ENCODE measurements around the gene PTAFR.

Gene PTAFR

DNA sequence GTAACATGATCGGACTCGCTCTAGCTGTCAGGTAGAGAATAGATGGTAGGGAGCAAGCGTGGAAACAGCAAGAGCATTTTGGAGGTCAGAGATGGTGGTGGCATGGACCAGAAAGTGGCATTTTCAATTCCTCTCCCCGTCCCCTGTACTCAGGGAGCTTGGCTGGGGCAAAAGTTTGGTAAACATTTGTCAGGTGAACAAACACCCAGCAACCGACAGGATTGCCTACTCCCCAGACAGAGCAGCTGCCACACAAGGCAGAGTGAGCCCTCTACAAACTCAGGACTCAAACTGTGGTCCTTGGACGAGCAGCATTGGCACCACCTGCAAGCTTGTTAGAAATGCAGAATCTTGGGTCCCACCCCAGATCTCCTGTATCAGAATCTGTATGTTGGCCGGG, 14.3 kb downstream of the PTAFR start:
- no peak for ATAC-seq
- TF ChIP-seq ARNTL (CRISPR knock-in tag; IDR thresholded peaks at IDR 0.05; ENCODE audit: borderline replicate concordance, low read depth) (no peak), OSR1 (CRISPR knock-in tag; IDR thresholded peaks at IDR 0.05) (no peak), ZNF8 (CRISPR knock-in tag; IDR thresholded peaks at IDR 0.05) (no peak), ZFP30 (CRISPR knock-in tag; IDR thresholded peaks at IDR 0.05) (no peak), ZC3H10 (CRISPR knock-in tag; IDR thresholded peaks at IDR 0.05) (no peak), GLIS3 (CRISPR knock-in tag; IDR thresholded peaks at IDR 0.05) (no peak), ZNF70 (CRISPR knock-in tag; IDR thresholded peaks at IDR 0.05) (no peak), SNAI2 (CRISPR knock-in tag; IDR thresholded peaks at IDR 0.05) (no peak), CSDC2 (CRISPR knock-in tag; IDR thresholded peaks at IDR 0.05) (no peak), ZFP3 (CRISPR knock-in tag; IDR thresholded peaks at IDR 0.05) (no peak), TCF4 (CRISPR knock-in tag; IDR thresholded peaks at IDR 0.05; ENCODE audit: borderline replicate concordance) (no peak), ESRRG (CRISPR knock-in tag; IDR thresholded peaks at IDR 0.05) (no peak), RARB (CRISPR knock-in tag; IDR thresholded peaks at IDR 0.05) (no peak), ZNF565 (CRISPR knock-in tag; conservative IDR thresholded peaks at IDR 0.05; ENCODE audit: low read depth) (no peak), PPARA (CRISPR knock-in tag; IDR thresholded peaks at IDR 0.05; ENCODE audit: borderline replicate concordance) (no peak)
- TF ChIP-seq, protein P1, sequence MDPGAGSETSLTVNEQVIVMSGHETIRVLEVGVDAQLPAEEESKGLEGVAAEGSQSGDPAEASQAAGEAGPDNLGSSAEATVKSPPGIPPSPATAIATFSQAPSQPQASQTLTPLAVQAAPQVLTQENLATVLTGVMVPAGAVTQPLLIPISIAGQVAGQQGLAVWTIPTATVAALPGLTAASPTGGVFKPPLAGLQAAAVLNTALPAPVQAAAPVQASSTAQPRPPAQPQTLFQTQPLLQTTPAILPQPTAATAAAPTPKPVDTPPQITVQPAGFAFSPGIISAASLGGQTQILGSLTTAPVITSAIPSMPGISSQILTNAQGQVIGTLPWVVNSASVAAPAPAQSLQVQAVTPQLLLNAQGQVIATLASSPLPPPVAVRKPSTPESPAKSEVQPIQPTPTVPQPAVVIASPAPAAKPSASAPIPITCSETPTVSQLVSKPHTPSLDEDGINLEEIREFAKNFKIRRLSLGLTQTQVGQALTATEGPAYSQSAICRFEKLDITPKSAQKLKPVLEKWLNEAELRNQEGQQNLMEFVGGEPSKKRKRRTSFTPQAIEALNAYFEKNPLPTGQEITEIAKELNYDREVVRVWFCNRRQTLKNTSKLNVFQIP (CRISPR knock-in tag; IDR thresholded peaks at IDR 0.05; ENCODE audit: borderline replicate concordance, low read depth): no peak
- TF ChIP-seq, protein P2, sequence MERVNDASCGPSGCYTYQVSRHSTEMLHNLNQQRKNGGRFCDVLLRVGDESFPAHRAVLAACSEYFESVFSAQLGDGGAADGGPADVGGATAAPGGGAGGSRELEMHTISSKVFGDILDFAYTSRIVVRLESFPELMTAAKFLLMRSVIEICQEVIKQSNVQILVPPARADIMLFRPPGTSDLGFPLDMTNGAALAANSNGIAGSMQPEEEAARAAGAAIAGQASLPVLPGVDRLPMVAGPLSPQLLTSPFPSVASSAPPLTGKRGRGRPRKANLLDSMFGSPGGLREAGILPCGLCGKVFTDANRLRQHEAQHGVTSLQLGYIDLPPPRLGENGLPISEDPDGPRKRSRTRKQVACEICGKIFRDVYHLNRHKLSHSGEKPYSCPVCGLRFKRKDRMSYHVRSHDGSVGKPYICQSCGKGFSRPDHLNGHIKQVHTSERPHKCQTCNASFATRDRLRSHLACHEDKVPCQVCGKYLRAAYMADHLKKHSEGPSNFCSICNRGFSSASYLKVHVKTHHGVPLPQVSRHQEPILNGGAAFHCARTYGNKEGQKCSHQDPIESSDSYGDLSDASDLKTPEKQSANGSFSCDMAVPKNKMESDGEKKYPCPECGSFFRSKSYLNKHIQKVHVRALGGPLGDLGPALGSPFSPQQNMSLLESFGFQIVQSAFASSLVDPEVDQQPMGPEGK (CRISPR knock-in tag; IDR thresholded peaks at IDR 0.05; ENCODE audit: borderline replicate concordance): no peak
- TF ChIP-seq, protein P3, sequence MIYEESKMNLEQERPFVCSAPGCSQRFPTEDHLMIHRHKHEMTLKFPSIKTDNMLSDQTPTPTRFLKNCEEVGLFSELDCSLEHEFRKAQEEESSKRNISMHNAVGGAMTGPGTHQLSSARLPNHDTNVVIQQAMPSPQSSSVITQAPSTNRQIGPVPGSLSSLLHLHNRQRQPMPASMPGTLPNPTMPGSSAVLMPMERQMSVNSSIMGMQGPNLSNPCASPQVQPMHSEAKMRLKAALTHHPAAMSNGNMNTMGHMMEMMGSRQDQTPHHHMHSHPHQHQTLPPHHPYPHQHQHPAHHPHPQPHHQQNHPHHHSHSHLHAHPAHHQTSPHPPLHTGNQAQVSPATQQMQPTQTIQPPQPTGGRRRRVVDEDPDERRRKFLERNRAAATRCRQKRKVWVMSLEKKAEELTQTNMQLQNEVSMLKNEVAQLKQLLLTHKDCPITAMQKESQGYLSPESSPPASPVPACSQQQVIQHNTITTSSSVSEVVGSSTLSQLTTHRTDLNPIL (CRISPR knock-in tag; IDR thresholded peaks at IDR 0.05; ENCODE audit: low read depth): no peak
- TF ChIP-seq, protein P4, sequence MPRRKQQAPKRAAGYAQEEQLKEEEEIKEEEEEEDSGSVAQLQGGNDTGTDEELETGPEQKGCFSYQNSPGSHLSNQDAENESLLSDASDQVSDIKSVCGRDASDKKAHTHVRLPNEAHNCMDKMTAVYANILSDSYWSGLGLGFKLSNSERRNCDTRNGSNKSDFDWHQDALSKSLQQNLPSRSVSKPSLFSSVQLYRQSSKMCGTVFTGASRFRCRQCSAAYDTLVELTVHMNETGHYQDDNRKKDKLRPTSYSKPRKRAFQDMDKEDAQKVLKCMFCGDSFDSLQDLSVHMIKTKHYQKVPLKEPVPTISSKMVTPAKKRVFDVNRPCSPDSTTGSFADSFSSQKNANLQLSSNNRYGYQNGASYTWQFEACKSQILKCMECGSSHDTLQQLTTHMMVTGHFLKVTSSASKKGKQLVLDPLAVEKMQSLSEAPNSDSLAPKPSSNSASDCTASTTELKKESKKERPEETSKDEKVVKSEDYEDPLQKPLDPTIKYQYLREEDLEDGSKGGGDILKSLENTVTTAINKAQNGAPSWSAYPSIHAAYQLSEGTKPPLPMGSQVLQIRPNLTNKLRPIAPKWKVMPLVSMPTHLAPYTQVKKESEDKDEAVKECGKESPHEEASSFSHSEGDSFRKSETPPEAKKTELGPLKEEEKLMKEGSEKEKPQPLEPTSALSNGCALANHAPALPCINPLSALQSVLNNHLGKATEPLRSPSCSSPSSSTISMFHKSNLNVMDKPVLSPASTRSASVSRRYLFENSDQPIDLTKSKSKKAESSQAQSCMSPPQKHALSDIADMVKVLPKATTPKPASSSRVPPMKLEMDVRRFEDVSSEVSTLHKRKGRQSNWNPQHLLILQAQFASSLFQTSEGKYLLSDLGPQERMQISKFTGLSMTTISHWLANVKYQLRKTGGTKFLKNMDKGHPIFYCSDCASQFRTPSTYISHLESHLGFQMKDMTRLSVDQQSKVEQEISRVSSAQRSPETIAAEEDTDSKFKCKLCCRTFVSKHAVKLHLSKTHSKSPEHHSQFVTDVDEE (CRISPR knock-in tag; IDR thresholded peaks at IDR 0.05): no peak

DNA sequence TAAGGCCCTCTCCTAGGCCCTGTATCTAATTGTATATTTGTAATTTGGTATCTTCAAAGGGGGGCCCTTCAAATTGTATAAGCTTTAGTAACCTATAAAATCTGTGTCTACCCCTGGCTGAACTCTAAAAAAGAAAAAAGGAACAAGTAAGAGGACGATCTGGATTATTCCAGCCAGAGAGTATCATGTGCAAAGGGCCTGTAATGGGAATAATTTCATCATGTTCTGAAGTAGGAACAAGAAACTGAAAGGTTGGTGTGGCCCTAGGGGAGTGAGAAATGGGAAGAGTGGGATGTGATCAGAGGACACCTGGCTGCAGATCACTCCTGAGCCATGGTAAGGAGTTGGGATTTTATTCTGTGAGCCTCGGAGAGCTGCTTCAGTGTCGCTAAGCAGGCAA, 14.7 kb downstream of the PTAFR start:
- no peak for ATAC-seq
- TF ChIP-seq TOX (CRISPR knock-in tag; IDR thresholded peaks at IDR 0.05; ENCODE audit: borderline replicate concordance) (no peak), ZNF70 (CRISPR knock-in tag; IDR thresholded peaks at IDR 0.05) (no peak), SNAI2 (CRISPR knock-in tag; IDR thresholded peaks at IDR 0.05) (no peak), RARB (CRISPR knock-in tag; IDR thresholded peaks at IDR 0.05) (no peak), GLIS3 (CRISPR knock-in tag; IDR thresholded peaks at IDR 0.05) (no peak)

DNA sequence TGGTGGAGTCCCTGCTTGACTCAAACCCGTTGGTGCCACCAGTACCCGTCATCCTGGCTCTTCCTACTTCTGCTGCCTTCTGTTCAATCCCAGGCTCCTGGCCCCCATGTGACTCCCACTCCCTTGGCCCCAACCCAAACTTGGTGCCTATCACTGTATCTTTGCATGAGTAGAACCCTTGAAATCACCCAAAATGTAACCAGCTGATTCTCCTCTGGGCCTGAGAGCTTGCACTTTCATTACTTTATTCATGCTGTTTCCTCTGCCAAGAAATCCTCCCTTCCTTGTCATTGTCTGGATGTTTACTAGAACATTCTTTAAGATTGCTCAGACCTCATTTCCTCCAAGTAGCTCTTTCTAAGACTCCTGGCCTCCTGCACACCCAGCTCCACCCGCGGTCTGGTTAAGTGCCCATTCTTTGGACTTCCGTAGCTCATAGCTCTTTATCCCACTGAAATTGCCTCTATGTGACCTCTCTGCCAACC, 15.7 kb downstream of the PTAFR start:
- ATAC-seq: no peak
- TF ChIP-seq ZNF8 (CRISPR knock-in tag; IDR thresholded peaks at IDR 0.05): no peak
- TF ChIP-seq OSR1 (CRISPR knock-in tag; IDR thresholded peaks at IDR 0.05): no peak
- TF ChIP-seq ESRRG (CRISPR knock-in tag; IDR thresholded peaks at IDR 0.05): no peak
- no peak for TF ChIP-seq BACH2 (CRISPR knock-in tag; IDR thresholded peaks at IDR 0.05; ENCODE audit: borderline replicate concordance)
- TF ChIP-seq ZNF565 (CRISPR knock-in tag; conservative IDR thresholded peaks at IDR 0.05; ENCODE audit: low read depth): no peak
- TF ChIP-seq ZNF70 (CRISPR knock-in tag; IDR thresholded peaks at IDR 0.05): no peak
- TF ChIP-seq ARNTL (CRISPR knock-in tag; IDR thresholded peaks at IDR 0.05; ENCODE audit: borderline replicate concordance, low read depth): no peak
- no peak for TF ChIP-seq CSDC2 (CRISPR knock-in tag; IDR thresholded peaks at IDR 0.05)
- no peak for TF ChIP-seq ZC3H10 (CRISPR knock-in tag; IDR thresholded peaks at IDR 0.05)
- no peak for TF ChIP-seq PPARA (CRISPR knock-in tag; IDR thresholded peaks at IDR 0.05; ENCODE audit: borderline replicate concordance)
- TF ChIP-seq, protein P4 (CRISPR knock-in tag; IDR thresholded peaks at IDR 0.05): no peak
- TF ChIP-seq ZFP30 (CRISPR knock-in tag; IDR thresholded peaks at IDR 0.05): no peak
- TF ChIP-seq, protein P1 (CRISPR knock-in tag; IDR thresholded peaks at IDR 0.05; ENCODE audit: borderline replicate concordance, low read depth): no peak
- TF ChIP-seq ISL1 (CRISPR knock-in tag; IDR thresholded peaks at IDR 0.05): no peak
- TF ChIP-seq TOX (CRISPR knock-in tag; IDR thresholded peaks at IDR 0.05; ENCODE audit: borderline replicate concordance): no peak
- TF ChIP-seq, protein P5, sequence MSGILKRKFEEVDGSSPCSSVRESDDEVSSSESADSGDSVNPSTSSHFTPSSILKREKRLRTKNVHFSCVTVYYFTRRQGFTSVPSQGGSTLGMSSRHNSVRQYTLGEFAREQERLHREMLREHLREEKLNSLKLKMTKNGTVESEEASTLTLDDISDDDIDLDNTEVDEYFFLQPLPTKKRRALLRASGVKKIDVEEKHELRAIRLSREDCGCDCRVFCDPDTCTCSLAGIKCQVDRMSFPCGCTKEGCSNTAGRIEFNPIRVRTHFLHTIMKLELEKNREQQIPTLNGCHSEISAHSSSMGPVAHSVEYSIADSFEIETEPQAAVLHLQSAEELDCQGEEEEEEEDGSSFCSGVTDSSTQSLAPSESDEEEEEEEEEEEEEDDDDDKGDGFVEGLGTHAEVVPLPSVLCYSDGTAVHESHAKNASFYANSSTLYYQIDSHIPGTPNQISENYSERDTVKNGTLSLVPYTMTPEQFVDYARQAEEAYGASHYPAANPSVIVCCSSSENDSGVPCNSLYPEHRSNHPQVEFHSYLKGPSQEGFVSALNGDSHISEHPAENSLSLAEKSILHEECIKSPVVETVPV (CRISPR knock-in tag; IDR thresholded peaks at IDR 0.05): no peak
- no peak for TF ChIP-seq SNAI2 (CRISPR knock-in tag; IDR thresholded peaks at IDR 0.05)

Data from SK-N-SH treated with all-trans-retinoic acid at 6 μM for 48 hours (cell line).